ENCODE data around the gene FOXL3. TPM values are rescaled to one million over a fixed set of nuclear protein-coding genes. Genes with fewer than 3 reads are reported as not detected.

FOXL3 gene
- polyA plus RNA-seq, 1 donor = not detected

DNA sequence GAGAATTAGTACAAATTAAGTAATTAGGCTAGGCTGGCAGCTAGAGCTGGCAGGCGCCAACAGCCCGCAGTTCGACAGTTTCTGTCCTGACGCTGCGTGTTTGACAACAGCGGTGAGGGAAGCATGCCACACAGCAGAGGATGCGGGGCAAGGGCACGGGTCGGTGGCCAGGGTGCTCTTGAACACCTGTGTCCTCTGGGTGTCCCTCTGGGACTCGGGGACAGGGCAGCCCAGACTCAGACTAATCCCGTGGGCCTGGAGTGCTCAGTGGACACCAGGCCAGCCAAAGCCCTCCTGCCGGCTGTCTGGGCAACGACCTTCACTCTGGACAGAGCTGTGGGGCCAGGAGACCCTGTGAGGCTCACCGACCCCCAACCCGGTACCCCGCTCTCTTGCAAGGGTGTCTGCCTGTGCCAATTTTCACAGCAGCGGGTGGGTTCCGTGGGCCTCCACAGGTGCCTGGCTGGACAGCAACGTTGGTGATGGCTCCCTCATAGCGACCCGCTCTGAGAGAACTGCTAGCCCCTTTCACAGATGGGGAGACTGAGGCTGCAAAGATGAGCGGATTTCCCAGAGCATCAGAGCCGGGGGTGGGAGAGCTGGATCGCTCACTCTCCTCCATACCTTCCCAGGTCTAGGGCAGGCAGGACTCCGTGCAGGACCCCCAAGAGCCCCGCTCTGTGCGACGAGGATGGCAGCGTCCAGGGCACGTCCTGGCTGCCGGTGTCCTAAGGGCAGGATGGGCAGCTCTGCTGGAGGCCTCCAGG, 48.5 kb downstream of the FOXL3 start:
- DNase-seq = no peak

DNA sequence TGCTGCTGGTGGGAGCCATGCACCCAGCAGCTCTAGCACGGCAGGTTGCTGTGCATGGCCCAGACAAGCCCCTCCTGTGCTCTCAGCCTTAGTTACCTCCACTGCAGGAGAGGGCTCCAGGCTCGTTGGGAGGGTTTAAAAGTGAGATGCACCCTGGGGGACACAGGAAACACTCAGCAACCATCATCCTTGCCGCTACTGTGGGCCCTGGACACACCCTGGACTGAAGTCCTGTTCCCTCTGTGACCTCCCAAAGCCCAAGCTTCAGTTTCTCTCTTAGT, 49.0 kb downstream of the FOXL3 start:
- no peak for DNase-seq

DNA sequence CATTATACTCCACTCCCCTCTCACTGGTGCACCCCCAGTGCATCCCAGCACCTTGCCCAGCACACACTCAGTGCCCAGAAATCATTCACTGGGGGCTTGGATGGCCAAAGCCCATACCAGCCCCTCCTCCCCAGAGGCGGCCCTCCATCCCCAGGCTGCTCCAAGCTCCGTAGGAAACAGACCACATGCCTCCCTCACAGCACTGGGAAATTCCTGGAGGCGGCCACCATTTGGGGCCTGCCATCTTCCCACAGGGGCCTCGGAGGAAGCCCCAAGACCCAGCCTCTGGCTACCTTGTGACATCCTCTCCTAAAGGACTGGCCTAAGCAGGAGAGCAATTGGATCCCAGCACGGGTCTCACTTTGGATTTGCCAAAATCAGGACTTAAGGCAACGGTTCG, 49.7 kb downstream of the FOXL3 start:
- DNase-seq = no peak

DNA sequence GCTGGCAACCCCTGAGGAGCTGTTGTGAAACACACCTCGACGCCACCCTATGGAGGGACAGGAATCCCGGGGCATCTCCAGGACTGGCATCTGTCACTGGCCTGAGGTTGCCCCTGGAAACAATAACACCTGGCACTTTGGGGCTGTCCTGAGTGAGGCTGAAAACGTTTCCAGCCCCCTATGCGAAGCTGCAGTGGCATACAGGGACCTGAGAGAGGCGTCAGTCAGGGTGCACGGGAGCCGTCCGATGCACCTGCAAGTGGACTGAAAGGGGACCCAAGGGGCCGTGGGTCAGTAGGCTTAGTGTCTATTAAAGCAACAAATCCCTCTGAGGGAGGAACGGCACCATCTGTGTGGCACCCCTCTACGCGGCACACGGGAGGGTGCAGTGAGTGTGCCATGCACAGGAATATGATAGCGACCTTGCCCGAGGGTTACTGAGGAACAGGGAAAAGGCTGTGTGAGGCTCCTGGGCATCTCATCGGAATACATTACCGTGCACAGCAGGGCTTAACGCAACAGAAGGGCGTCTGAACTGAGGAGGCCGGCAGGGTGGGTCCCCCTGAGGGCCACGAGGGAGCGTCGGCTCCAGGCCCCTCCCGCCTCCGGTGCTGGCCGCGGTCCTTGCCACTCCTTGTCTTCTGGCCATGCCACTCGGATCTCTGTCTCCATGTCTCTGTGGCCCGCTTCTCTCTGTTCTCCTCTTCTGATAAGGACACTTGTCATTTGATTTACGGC, 50.4 kb downstream of the FOXL3 start:
- DNase-seq = no peak

Other genes with a start within 250 kb of the FOXL3 start
- gene FAM20C, start 97.6 kb upstream of the FOXL3 start, polyA plus RNA-seq (ENCODE audit: insufficient read length) = 68.5 TPM
- gene PDGFA, start 229.7 kb downstream of the FOXL3 start, polyA plus RNA-seq (ENCODE audit: insufficient read length) = 43.2 TPM

Measured in left kidney (tissue), 2 donors.